SK-N-MC (cell line): ENCODE data around the gene PTPN14.

Source experiments
- EZH2 ChIP-seq: fragments of 200-600 bp; sonication (generic); IDR thresholded peaks from one replicate; pipeline ENCODE4 v1.6.1; 2017; ENCODE audit warnings: antibody characterized with exemption
- POLR2AphosphoS5 ChIP-seq: IDR thresholded peaks from 2 replicates; pipeline ENCODE4 v1.6.1; 2012; ENCODE audit warnings: mild to moderate bottlenecking, low read depth, low read length, borderline replicate concordance

GRCh38 chr1:214310010-214310409 lies 241.4 kb downstream of the PTPN14 start:
- no peak for TF ChIP-seq POLR2AphosphoS5
- no peak for TF ChIP-seq EZH2
